NCI-H69 (cell line): Measurements from ENCODE around the gene GZMA.
"Not testable (repeated sequence)": the region's sequence is repeated elsewhere in the genome, so short reads cannot be mapped to it uniquely, and the experiment has no call there.

Experiments
- DNase-seq: peaks from one replicate; lab custom pipeline; 2025; lab: John Stamatoyannopoulos, UW

The GZMA gene

GRCh38 chr5:55102348-55102747 lies at the start of gene GZMA:
TSS of gene GZMA (plus strand) at chr5:55102646. CDS start at chr5:55102683, 37 bp downstream.
- DNase-seq, result no peak

- DNase-seq, result no peak
These were observed 47.3 kb upstream of the GZMA start for GRCh38 chr5:55055183-55055582.

- no peak for DNase-seq
These were observed 40.2 kb upstream of the GZMA start for GRCh38 chr5:55062039-55062779.

- DNase-seq, result no peak
These were observed 39.1 kb upstream of the GZMA start for GRCh38 chr5:55063220-55063863.

- DNase-seq, result no peak
These were observed 38.5 kb upstream of the GZMA start for GRCh38 chr5:55063899-55064298.

- DNase-seq, result no peak
These were observed 37.9 kb upstream of the GZMA start for GRCh38 chr5:55064523-55064922.

- DNase-seq, result no peak
These were observed 36.2 kb upstream of the GZMA start for GRCh38 chr5:55066277-55066676.

GRCh38 chr5:55070968-55071367 lies 31.5 kb upstream of the GZMA start:
- no peak for DNase-seq

- DNase-seq, result no peak
These were observed 31.0 kb upstream of the GZMA start for GRCh38 chr5:55071413-55071812.

- no peak for DNase-seq
These were observed 29.8 kb upstream of the GZMA start for GRCh38 chr5:55072666-55073065.

- DNase-seq, result no peak
These were observed 29.2 kb upstream of the GZMA start for GRCh38 chr5:55073211-55073610.

- no peak for DNase-seq
These were observed 20.9 kb upstream of the GZMA start for GRCh38 chr5:55081541-55081940.

- DNase-seq, result not testable (repeated sequence)
These were observed 13.1 kb upstream of the GZMA start for GRCh38 chr5:55089301-55089700.

- not testable (repeated sequence) for DNase-seq
These were observed 11.4 kb upstream of the GZMA start for GRCh38 chr5:55091011-55091410.

- DNase-seq, result no peak
These were observed 6.3 kb upstream of the GZMA start for GRCh38 chr5:55096182-55096581.

- DNase-seq, result no peak
These were observed 5.6 kb upstream of the GZMA start for GRCh38 chr5:55096861-55097260.

- DNase-seq, result not testable (repeated sequence)
These were observed 1.3 kb upstream of the GZMA start for GRCh38 chr5:55101148-55101547.

GRCh38 chr5:55101556-55102276 lies 730 bp upstream of the GZMA start:
- no peak for DNase-seq

GRCh38 chr5:55104036-55104772 lies 1.8 kb downstream of the GZMA start:
- DNase-seq, result peak; percentile 8

GRCh38 chr5:55104946-55105701 lies 2.7 kb downstream of the GZMA start:
- no peak for DNase-seq

GRCh38 chr5:55105976-55106375 lies 3.5 kb downstream of the GZMA start:
- not testable (repeated sequence) for DNase-seq

GRCh38 chr5:55108661-55109060 lies 6.2 kb downstream of the GZMA start:
- no peak for DNase-seq
